Gastroesophageal sphincter (tissue), 4 donors: ENCODE results near the gene AKAP8L. TPM values are rescaled to one million over a fixed set of nuclear protein-coding genes. Genes with fewer than 3 reads are reported as not detected.

Source experiments
- ATAC-seq: fragments of 150-250 bp; one replicate; pipeline ENCODE4 v1.9.1; 2016; ENCODE audit warnings: mild to moderate bottlenecking, moderate library complexity
- H3K27ac ChIP-seq, 4 donors: fragments of 200-600 bp; sonication (generic) in 3 of 4; 1 replicate in 3 of 4; 2 replicates in 1 of 4; pipeline ENCODE4 v1.5.1; 2016 to 2019
- H3K27me3 ChIP-seq: fragments of 200-600 bp; sonication (generic); one replicate; pipeline ENCODE4 v1.5.1; 2019
- H3K36me3 ChIP-seq, 2 donors: fragments of 200-600 bp; sonication (generic); one replicate each; pipeline ENCODE4 v1.5.1; 2019; ENCODE audit warnings: control low read depth in 1 of 2
- H3K4me1 ChIP-seq, 3 donors: fragments of 200-600 bp; sonication (generic); 1 replicate in 2 of 3; 2 replicates in 1 of 3; pipeline ENCODE4 v1.5.1; 2016 to 2019; ENCODE audit warnings: control low read depth in 2 of 3
- H3K4me3 ChIP-seq, 2 donors: fragments of 200-600 bp; sonication (generic); one replicate each; pipeline ENCODE4 v1.5.1; 2019; ENCODE audit warnings: mild to moderate bottlenecking in 1 of 2, moderate library complexity in 1 of 2
- H3K9me3 ChIP-seq, 3 donors: fragments of 200-600 bp; sonication (generic); one replicate each; pipeline ENCODE4 v1.5.1; 2017 to 2019; ENCODE audit warnings: control low read depth in 2 of 3
- CTCF ChIP-seq, 4 experiments: fragments of 200-600 bp in 2 of 4; fragments of 450-650 bp in 2 of 4; sonication (generic) in 1 of 4; IDR thresholded peaks; one replicate each; pipeline ENCODE4 v1.5.1; 2017 to 2019; ENCODE audit warnings: antibody characterized with exemption in 4 of 4, mild to moderate bottlenecking in 2 of 4, moderate library complexity in 2 of 4
- EP300 ChIP-seq: sonication (generic); formaldehyde crosslinking; IDR thresholded peaks from one replicate; pipeline ENCODE4 v1.6.1; 2017; ENCODE audit warnings: antibody characterized with exemption, mild to moderate bottlenecking
- POLR2A ChIP-seq, 2 donors: fragments of 450-650 bp; IDR thresholded peaks; one replicate each; pipeline ENCODE4 v1.6.1; 2017; ENCODE audit warnings: antibody characterized with exemption in 2 of 2, mild to moderate bottlenecking in 2 of 2, moderate library complexity in 1 of 2
- POLR2AphosphoS5 ChIP-seq: sonication (generic); formaldehyde crosslinking; IDR thresholded peaks from one replicate; pipeline ENCODE4 v1.6.1; 2017; ENCODE audit warnings: antibody characterized with exemption
- WGBS, 2 donors: methylation state at CpG; one replicate each; pipeline ENCODE4 v1.1.5; 2018; ENCODE audit warnings: low coverage in 1 of 2; 5-methylcytosine and 5-hydroxymethylcytosine counted together
- total RNA-seq, 4 donors: library from RNA; depleted of rRNA; stranded (reverse); fragments of >200 nt; gene quantifications; one replicate each; pipeline ENCODE4 v1.1.0, GENCODE V29; 2016

Gene AKAP8L
- total RNA-seq, 4 donors from 2014 or later, result 61.3 to 102 (median 70.1) TPM

GRCh38 chr19:15463861-15464371, 45.1 kb upstream of the AKAP8L start:
- H3K4me1 ChIP-seq, result no peaks in the 10 kb centered on the region
- no peak for TF ChIP-seq POLR2A (IDR thresholded peaks at IDR 0.05)
- no peak for TF ChIP-seq EP300
- no peak for TF ChIP-seq CTCF (IDR thresholded peaks at IDR 0.05)
- no peak for TF ChIP-seq POLR2AphosphoS5
- peak overlapping the region; percentile 7 to 45 for H3K4me3 ChIP-seq
- H3K27me3 ChIP-seq, result peaks cover 93% of the 10 kb centered on the region
- 40 to 62% methylated on average over 1 to 2 of the region's 25 CpGs for WGBS, 2 donors
- no peak for ATAC-seq
- H3K36me3 ChIP-seq, result no peaks in the 10 kb centered on the region
- peak overlapping the region in 2 of 4 donors; percentile 32 to 51 for H3K27ac ChIP-seq
- no peaks in the 10 kb centered on the region for H3K9me3 ChIP-seq

- Histone ChIP-seq H3K36me3 (no peaks in the 10 kb centered on the region), H3K9me3 (no peaks in the 10 kb centered on the region), H3K27me3 (peaks cover 93% of the 10 kb centered on the region), H3K27ac (no peak overlapping the region), H3K4me1 (peaks cover 0 to 15% (median 10%) of the 10 kb centered on the region in 3 donors), H3K4me3 (no peak overlapping the region)
- ATAC-seq, result no peak
- TF ChIP-seq EP300 (no peak), CTCF (IDR thresholded peaks at IDR 0.05) (no peak), POLR2AphosphoS5 (no peak), POLR2A (IDR thresholded peaks at IDR 0.05) (no peak)
- 86 to 100% methylated on average over 1 to 2 of the region's 2 CpGs for WGBS, 2 donors
Measured at GRCh38 chr19:15461694-15462093, 42.9 kb upstream of the AKAP8L start.

GRCh38 chr19:15457701-15458484, 39.1 kb upstream of the AKAP8L start:
- Histone ChIP-seq H3K27ac (no peak overlapping the region), H3K36me3 (no peaks in the 10 kb centered on the region), H3K27me3 (peaks cover 86% of the 10 kb centered on the region), H3K4me3 (peak overlapping the region in 1 of 2 donors; percentile 29), H3K9me3 (no peaks in the 10 kb centered on the region), H3K4me1 (peaks cover 0 to 27% (median 11%) of the 10 kb centered on the region in 3 donors)
- no peak for ATAC-seq
- WGBS, 2 donors, result 20 to 22% methylated on average over 1 to 10 of the region's 54 CpGs
- TF ChIP-seq POLR2AphosphoS5 (no peak), CTCF (IDR thresholded peaks at IDR 0.05) (no peak), POLR2A (IDR thresholded peaks at IDR 0.05) (no peak), EP300 (no peak)

- Histone ChIP-seq H3K36me3 (no peaks in the 10 kb centered on the region), H3K4me1 (peaks cover 0 to 35% (median 15%) of the 10 kb centered on the region in 3 donors), H3K9me3 (no peaks in the 10 kb centered on the region), H3K27ac (no peak overlapping the region), H3K27me3 (peaks cover 78% of the 10 kb centered on the region), H3K4me3 (peak overlapping the region in 1 of 2 donors; percentile 29)
- 24% methylated on average over 3 of the region's 86 CpGs; no CpG with 5 or more reads in 1 of the 2 donors for WGBS, 2 donors
- TF ChIP-seq POLR2A (IDR thresholded peaks at IDR 0.05), result no peak
- no peak for TF ChIP-seq CTCF (IDR thresholded peaks at IDR 0.05)
- no peak for ATAC-seq
Measured at GRCh38 chr19:15456871-15457700, 38.3 kb upstream of the AKAP8L start.
